Measurements from ENCODE around the gene ZNF407. TPM values are rescaled to one million over a fixed set of nuclear protein-coding genes. Genes with fewer than 3 reads are reported as not detected.

ZNF407 gene
- total RNA-seq, 1 donor from 2014 or later = 23.5 TPM

DNA sequence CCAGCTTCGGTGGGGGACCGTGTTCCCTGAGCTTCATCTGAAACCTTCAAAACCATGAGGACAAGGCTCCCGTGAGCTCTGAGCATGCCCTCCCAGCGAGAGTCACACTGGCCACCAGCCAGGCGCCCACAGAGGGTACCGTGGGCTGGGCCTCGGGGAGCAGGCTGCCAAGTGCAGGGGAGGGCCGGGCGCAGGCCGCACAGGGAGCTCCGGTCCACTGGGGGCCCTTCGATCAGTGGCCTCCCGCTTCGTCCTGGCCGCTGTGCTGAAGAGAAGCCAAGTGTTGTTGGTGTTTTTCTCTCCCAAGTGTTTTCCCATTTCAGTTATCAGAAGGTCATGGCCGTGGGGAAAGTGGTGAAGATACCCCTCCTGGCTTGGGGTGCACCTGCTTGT is 466.8 kb downstream of the ZNF407 start:
- intact Hi-C loops (cut with micrococcal nuclease) = no loop called here

DNA sequence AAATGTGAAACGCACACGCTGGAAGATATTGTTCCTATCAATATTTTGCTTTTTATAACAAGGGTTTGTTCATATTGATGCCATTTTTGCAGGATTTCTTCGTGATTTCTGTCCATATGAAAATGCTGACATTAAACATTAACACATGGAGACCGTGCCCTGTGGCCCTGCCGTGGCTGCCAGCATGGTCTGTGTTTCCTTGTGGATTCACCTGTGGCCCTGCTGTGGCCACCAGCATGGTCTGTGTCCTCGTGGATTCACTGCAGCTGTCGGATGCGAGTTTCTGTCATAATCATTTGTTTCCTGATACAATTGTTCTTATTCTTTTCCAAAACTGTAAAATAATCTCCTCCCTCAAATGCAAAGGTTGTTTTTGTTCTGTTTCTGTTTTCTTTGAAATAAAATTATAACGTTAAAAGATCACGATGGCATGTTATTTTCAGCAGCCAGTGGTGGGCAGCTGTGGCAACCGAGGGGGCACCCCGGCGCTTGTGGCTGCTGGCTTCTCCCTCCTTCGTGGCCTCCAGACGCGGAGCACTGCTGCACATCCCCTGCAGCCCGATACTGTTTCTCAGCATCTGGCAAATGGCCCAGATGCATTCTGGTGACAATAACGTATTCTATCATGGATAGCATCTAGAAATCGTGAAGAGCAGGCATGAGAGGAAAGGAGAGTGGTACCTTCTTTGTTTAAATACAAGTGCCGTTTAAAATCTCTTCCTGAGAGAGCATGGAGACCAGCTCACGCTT is 467.8 kb downstream of the ZNF407 start:
- intact Hi-C loops (cut with micrococcal nuclease) = no loop called here

DNA sequence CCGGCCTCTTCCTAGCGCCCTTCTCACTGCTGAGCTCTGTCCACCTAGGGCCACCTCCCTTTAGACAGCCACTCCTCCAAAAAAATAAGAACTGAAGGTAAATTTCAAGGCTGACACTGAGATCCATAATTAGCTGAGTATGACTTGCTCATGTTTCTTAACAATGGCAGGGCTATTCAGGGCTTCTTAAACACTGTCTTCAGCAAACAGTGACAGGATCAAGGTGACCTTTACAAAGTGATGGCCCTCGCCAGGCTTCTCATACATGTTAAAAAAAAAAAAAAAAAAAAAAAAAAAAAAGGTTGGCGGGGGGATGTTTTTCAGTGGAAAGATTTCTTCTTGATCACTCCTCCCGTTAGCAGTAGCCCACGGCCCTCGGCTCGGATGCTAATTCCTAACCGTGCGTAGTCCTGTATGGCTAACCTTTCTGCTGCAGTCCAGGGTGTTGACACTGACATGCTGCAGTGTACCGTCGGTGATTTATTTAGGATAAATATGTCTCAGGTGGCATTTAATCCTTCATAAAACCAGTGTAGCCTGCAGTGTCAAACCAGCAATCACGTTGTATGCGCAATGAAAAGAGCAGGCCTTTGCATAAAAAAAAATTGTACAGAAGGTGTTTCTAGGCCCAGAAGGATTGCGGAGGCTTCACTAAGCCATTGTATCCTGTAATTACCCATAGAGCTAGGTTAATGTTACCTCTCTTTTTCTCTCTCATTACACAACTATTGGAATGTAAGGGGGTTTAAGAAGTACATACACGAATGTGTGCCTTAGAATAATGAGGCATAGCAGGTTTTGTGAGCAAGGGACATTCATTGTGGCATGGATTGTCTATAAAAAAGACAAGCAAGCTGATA is 468.6 kb downstream of the ZNF407 start:
- intact Hi-C loops (cut with micrococcal nuclease) = no loop called here

DNA sequence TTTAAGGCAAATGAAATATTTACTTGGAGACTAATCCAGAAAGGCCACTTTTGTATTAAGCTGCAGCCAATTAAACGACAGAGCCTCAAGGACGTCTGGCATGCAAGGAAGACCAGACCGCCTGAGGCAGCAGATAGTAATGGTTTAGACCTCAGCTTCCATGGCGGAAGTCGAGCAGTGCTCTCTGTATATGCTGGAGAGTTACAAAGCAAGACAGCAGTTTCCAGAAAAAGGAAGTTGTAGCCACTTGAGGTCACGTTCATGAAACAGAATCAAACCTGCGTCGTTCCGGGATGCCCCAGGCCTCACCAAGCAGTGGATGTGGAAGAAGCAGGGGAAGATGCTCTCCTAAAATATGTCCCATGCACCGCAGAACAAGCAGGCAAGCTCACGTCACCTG is 469.3 kb downstream of the ZNF407 start:
- intact Hi-C loops (cut with micrococcal nuclease) = no loop called here

GRCh38 chr18:75067996-75068645 is 470.5 kb downstream of the ZNF407 start:
- intact Hi-C loops (cut with micrococcal nuclease) = no loop called here

DNA sequence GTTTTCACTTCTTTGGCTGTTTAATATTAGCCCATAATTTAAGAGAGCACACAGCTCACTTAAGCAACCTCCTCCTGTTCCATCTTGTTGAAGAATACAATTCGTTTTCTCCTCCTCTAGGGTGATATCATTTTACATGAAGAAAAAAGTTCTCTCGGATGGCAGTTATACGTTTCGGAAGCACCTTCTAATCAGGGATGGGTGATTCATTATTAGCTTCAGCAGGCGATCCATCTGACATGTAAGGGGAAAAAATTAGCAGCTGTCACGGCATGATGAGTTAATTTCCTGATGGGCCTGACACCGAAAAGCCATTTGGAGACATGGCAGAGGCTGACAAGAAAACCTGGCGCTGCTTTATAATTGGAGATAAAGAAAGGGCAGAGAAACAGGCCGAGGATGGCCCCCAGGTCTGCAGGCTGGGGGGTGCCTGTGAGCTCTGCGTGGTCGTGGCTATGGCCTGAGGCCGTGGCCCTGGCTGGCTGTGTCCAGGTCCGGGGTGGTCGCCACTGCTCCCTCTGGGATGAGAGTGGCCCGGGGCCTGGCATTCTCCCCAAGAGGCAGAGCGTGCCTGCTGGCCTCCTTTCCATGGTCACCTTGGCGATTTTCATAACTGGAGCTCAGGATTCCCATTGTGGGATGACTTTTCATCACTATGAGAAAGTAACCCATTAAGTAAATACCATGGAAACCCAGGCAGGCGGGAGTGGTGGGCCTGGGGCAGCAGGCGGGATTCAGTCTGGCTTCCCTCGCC is 471.2 kb downstream of the ZNF407 start:
- intact Hi-C loops (cut with micrococcal nuclease) = no loop called here

DNA sequence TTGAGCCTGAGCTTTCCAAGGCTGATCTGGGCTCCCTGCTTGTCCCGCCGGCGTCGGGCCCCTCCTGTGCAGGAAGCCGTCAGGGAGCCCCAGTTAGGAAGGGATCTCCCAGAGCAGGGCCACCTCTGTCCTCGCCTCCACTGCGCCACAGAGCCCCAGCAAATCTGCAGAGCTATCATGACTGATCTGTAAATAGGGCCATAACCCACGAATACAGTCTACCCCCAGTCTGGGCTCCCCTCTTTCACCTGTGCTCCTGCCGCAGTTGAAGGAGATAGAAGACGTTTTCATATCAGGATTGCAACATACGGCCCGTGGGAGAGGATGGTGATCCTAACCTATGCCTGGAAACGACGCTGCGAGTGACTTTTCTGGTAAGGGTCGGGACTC is 472.6 kb downstream of the ZNF407 start:
- intact Hi-C loops (cut with micrococcal nuclease) = loop anchor here (1.0 to 10.0 kb wide), 9 partner anchors 43 to 1422 kb away; partner anchors contain the start of genes FBXO15 and TIMM21

- intact Hi-C loops (cut with micrococcal nuclease) = loop anchor here (1.0 to 10.0 kb wide), 15 partner anchors 44 to 1650 kb away; partner anchors contain the start of genes FBXO15, TIMM21, TSHZ1 and ZNF407
Observed at GRCh38 chr18:75070625-75071483, 473.2 kb downstream of the ZNF407 start.

DNA sequence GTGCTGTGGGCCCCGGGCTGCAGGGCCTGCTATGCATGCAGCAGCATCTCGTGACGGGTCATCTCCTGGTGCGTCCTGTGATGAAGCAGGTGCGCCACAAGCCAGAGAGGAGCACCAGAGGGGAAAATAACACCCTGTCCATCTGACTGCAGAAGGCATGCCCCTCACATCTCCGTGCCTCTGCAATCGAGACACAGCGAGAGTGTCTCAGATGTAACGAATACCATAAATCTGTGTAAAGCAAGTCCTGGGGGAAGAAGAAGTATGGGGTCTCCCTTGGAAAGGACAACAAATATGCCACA is 473.8 kb downstream of the ZNF407 start:
- intact Hi-C loops (cut with micrococcal nuclease) = loop anchor here (1.0 to 10.0 kb wide), 13 partner anchors 44 to 1650 kb away; partner anchors contain the start of genes FBXO15, TIMM21, TSHZ1 and ZNF407

DNA sequence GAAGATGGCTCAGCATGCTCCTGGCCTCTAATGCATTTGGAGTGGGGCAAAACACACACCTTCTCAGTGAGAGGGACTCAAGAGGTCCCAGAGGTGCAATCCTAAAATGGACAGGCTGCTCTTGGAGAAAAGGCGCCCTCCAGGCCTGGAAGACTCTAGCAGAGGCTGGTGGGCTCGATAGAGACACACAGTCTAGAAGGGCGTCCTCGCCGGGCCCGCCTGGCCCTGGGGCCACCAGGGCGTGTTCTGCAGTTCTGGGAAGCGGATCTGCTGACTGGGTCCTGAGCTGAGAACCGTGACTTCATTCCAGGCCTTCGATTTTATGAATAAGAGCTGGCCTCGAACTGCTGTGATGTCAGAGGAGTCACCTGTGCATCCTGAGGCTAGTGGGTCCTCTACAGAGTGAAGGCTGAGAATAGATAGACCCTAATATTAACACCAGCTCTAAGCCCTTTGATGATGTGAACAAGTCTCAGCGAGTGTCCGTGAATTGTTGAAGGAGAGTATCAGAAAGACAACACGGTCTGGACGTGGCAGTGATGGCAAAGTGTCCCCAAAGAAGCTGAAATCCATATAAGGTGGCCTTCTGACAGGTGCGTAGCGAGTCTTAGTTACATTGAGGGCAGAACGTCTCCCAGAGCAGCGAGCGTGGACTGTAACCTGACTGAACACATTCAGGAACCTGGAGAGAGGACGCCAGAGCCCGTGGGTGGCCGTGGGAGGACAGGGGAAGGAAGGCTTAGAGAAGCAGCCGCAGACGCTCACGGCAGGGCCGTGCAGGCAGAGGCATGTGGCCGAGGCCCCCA is 474.4 kb downstream of the ZNF407 start:
- intact Hi-C loops (cut with micrococcal nuclease) = loop anchor here (1.0 to 10.0 kb wide), 13 partner anchors 45 to 1649 kb away; partner anchors contain the start of genes FBXO15, TIMM21, TSHZ1 and ZNF407

DNA sequence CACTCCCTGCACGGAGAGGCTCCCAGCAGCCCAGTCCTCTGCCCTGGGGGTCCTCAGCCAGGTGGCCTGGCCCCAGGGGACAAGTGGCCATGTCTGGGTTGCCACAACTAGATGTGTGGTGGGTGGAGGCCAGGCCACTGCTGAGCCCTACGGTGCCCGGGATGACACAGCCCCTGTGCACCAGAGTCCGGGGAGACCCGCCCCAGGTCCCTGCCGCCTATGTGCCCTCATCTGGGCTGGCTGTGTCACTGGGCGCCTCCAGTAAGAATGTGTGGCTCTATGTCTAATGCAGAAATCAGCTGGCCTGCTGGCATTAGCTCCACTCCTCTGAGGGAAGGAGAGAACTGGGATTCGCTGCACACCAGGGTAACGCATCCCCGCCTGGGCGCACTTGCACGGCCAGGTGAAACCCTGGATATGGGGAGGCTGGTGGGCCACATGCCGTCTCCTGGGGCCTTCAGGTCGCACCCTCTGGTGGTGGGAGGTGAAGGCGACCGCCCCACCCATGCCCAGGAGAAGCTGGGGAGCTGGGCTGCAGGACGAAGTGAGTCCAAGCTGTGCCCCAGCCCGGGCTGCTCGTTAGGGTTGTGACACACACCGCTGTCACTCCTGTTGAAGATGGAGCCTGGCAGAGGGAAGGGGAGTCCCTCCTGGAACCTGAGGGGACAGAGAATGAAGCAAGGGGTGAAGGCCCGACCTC is 475.2 kb downstream of the ZNF407 start:
- intact Hi-C loops (cut with micrococcal nuclease) = loop anchor here (5.0 to 10.0 kb wide), 4 partner anchors 46 to 1419 kb away; partner anchors contain the start of genes FBXO15 and TIMM21

DNA sequence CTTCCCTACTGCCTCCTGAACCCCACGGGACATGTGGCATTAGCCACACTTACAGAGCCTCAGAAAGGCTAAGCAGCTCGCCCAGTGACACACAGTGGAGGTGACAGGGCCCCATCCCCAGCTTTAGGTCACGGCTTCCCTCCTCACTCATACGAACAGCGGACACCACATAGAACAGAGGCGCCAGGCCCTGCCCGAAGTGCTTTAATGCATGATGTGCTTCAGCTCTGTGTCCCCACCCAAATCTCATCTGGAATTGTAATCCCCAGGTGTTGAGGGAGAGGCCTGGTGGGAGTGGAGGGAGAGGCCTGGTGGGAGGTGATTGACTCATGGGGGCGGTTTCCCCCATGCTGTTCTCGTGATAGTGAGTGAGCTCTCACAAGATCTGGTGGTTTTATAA is 476.0 kb downstream of the ZNF407 start:
- intact Hi-C loops (cut with micrococcal nuclease) = loop anchor here (5.0 to 10.0 kb wide), 4 partner anchors 46 to 1419 kb away; partner anchors contain the start of genes FBXO15 and TIMM21

DNA sequence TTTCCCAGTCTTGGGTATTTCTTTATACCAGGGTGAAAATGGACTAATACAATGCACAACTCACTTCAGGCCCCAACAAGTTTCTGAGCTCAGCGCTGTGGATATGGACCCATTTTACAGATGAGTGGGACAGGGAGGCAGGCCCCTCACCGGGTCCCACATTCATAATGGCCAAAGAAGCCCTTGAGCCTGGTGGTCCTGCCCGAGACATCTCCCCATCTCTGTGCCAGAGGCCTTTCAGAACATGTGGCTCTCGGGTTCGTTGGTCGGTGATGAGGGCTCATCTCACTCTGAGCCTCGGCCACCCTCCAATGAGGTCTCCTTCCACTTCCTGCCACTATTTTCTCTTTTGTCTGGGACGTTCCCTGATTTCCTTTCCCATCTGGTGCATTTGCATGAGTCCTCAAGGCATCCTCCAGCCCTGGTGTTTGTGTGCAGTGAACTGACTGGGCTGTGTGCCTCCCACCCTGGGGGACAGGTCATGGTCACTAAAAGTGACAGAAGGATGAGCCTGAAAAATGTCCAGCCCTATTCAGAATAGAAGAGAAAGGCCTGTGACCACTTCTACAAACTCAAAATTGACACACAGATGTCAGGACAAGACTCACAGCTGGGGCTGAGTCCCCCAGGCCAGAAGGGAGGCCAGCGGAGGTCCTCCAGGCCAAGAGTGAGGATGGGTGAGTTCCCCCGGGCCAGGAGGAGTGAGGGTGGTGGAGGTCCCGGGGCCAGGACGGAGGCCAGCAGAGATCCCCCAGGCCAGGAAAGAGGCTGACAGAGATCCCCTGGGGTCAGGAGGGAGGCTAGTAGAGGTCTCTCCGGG is 476.7 kb downstream of the ZNF407 start:
- intact Hi-C loops (cut with micrococcal nuclease) = loop anchor here (5.0 to 10.0 kb wide), 4 partner anchors 47 to 1418 kb away; partner anchors contain the start of genes FBXO15 and TIMM21

DNA sequence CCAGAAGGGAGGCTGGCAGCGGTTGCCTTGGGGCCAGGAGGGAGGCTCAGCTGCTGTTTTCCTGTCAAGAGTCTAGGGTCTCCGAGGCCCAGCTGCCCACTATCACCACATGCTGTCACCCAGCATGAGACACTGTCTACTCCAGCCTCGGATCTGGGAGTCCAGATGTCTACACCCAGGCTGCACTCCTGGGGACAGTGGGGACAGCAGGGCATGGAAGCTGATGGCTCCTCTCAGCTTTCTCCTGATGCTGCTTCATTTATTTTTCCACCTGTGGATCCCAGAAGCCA is 477.3 kb downstream of the ZNF407 start:
- intact Hi-C loops (cut with micrococcal nuclease) = loop anchor here (10.0 kb wide), 1 partner anchor 1010 kb away; no protein-coding TSS in a partner anchor

DNA sequence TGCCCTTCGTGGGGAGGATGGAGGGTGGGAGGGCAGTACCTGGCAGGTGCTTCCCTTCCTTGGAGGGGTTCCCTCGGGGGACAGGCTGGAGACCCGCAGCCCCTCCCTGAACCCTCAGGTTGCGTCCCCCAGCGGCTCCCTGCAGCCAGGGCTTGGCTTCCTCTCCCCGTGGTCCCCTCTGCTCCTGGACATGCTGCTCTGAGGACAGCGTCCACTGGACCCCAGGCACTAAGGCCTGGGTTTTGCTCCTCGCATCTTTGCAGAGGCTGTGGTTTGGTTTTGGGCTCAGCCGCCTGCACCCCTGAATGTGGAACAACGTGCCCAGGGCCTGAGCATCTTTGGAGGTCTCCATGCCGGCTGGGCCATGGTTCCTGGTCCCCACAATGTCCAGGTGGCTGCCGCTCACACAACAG is 477.8 kb downstream of the ZNF407 start:
- intact Hi-C loops (cut with micrococcal nuclease) = loop anchor here (10.0 kb wide), 1 partner anchor 1011 kb away; no protein-coding TSS in a partner anchor

GRCh38 chr18:75076286-75076685 is 478.6 kb downstream of the ZNF407 start:
- intact Hi-C loops (cut with micrococcal nuclease) = loop anchor here (10.0 kb wide), 1 partner anchor 1011 kb away; no protein-coding TSS in a partner anchor

DNA sequence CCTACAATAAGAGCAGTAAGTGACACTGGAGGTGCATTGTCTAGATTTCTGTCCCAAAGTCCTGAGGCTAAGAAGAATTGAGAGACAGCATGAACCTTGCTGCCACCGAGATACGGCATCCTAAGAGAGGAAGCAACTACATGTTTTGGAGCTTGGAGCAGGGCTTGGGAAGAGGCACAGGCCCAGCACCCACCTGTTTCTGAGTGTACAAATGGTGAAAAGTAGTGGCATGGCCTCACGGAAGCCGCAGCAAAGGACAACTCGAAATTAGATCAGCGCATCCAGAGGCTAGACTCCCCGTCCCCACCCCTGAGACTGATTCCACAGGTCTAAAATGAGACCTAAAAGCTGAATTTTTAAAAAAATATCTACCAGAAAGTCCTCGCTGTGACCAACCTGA is 483.8 kb downstream of the ZNF407 start:
- intact Hi-C loops (cut with micrococcal nuclease) = no loop called here

Measured in T-helper 1 cell treated with Interleukin-12 subunit alpha and Interleukin-12 subunit beta and Interleukin-4 antibody, amounts not matched to agents 30 ng/mL and 1 ng/mL, for 36 hours (primary cell).